Fibroblast of lung (primary cell): ENCODE results near the gene SEMA6A.

Source experiments
- EZH2 ChIP-seq: IDR thresholded peaks from 2 replicates; pipeline ENCODE4 v1.5.1; 2012; ENCODE audit warnings: low read length, control low read depth, mild to moderate bottlenecking; ENCODE audit errors: missing control alignments
- TF ChIP-seq, protein P1 (sequence below), 2 donors: IDR thresholded peaks in 1 of 2; conservative IDR thresholded peaks in 1 of 2; 1 replicate in 1 of 2; 2 replicates in 1 of 2; pipeline ENCODE4 v1.5.1; 2011 to 2012; ENCODE audit warnings: low read length in 2 of 2, control low read depth in 1 of 2, inconsistent platforms in 1 of 2, low read depth in 1 of 2, mild to moderate bottlenecking in 1 of 2

DNA sequence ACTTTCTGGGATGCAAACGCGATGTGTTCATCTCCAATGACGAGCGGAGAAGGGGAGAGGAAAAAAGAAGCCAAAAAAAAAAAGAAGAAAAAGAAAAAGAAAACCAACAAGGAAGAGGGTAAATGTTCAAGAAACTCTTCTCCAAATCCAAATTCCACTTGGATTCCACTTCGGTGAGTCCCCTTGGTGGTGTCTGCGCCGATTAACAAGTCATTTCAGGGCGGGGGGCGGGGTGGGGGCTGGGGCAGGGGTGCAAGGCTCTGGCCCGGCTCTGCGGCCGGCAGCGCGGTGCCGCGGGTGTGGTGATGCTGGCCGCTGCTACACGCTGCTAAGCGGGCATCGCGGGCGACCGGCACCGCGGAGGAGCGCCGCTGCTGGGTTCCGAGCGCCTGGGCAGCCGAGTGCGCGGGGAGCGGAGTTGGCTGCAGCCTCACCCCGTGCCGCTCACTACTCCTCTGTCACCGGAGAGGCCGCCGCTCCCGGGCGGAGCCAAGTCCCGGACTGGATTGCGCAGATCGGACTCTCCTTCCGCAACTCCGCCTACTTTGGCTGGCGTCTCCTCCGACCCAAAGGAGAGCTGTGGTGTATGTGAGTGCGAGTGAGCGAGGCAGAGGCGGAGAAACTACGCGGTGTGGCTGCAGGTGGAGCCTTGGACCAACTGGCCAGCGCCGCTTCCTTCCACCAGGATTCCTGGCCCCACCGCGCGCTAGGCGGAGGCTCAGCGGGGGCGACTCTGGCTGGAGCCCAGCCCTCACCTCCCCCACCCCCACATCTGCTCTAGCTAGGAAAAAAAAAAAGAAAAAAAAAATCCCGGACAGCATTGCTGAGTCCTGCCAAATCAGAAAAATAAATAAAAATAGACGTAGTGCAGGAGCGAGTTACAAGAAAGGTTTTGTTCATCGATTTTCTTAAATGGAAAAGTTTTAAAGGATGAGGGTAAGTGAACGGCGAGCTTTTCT lies at the start of gene SEMA6A:
- TF ChIP-seq, protein P1, sequence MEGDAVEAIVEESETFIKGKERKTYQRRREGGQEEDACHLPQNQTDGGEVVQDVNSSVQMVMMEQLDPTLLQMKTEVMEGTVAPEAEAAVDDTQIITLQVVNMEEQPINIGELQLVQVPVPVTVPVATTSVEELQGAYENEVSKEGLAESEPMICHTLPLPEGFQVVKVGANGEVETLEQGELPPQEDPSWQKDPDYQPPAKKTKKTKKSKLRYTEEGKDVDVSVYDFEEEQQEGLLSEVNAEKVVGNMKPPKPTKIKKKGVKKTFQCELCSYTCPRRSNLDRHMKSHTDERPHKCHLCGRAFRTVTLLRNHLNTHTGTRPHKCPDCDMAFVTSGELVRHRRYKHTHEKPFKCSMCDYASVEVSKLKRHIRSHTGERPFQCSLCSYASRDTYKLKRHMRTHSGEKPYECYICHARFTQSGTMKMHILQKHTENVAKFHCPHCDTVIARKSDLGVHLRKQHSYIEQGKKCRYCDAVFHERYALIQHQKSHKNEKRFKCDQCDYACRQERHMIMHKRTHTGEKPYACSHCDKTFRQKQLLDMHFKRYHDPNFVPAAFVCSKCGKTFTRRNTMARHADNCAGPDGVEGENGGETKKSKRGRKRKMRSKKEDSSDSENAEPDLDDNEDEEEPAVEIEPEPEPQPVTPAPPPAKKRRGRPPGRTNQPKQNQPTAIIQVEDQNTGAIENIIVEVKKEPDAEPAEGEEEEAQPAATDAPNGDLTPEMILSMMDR (conservative IDR thresholded peaks at IDR 0.05 in 1 of 2, IDR thresholded peaks at IDR 0.05 in 1 of 2; ENCODE audit: low read depth in 1 of 2, low read length in 2 of 2): no peak
- peak; percentile 47 for TF ChIP-seq EZH2
